ENCODE data around the gene GALNT13.

GRCh38 chr2:154223726-154224125, 352.0 kb downstream of the GALNT13 start:
- TF ChIP-seq CTCF (conservative IDR thresholded peaks at IDR 0.05 in 1 of 2, IDR thresholded peaks at IDR 0.05 in 1 of 2; ENCODE audit: low read depth in 1 of 2, low read length in 2 of 2) (no peak), EZH2 (IDR thresholded peaks at IDR 0.05; ENCODE audit: low read length, missing control alignments) (no peak)

Measured in fibroblast of lung (primary cell).